A673 (cell line): Measurements from ENCODE around the gene SCARB1. TPM values are rescaled to one million over a fixed set of nuclear protein-coding genes. Genes with fewer than 3 reads are reported as not detected.

Experiments used
- BruUV-seq: library from RNA; stranded (reverse); fragments of 400-500 nt; replicated peaks from 2 replicates; lab custom pipeline; 2021; lab: Mats Ljungman, UMichigan
- CTCF ChIA-PET: fragments of 300-600 bp; sonication (Branson Sonifier 250); formaldehyde crosslinking; loops from one replicate; lab custom pipeline; 2022; ENCODE audit warnings: antibody characterized with exemption; lab: Charles Lee
- POLR2A ChIA-PET: fragments of 300-600 bp; sonication (Branson Sonifier 250); formaldehyde crosslinking; loops from one replicate; lab custom pipeline; 2022; ENCODE audit warnings: antibody characterized with exemption; ENCODE audit not compliant: low non-redundant PET; lab: Charles Lee
- DNase-seq: peaks from one replicate; pipeline ENCODE4 v3.0.0-alpha.2; 2015; ENCODE audit warnings: low spot score
- H3K27ac ChIP-seq: fragments of 200-600 bp; sonication (generic); 2 replicates; pipeline ENCODE4 v1.5.1; 2016; ENCODE audit warnings: mixed run types, low read depth, mild to moderate bottlenecking, mixed read lengths, antibody characterized with exemption, low read length; ENCODE audit not compliant: poor library complexity, severe bottlenecking
- H3K27me3 ChIP-seq: fragments of 200-600 bp; sonication (generic); replicated peaks from 2 replicates; pipeline ENCODE4 v1.6.1; 2017; ENCODE audit warnings: mixed run types, low read depth, mild to moderate bottlenecking, mixed read lengths, antibody characterized with exemption, low read length; ENCODE audit not compliant: insufficient read depth, poor library complexity
- H3K36me3 ChIP-seq: fragments of 200-600 bp; sonication (generic); 2 replicates; pipeline ENCODE4 v1.6.1; 2016; ENCODE audit warnings: mixed run types, mild to moderate bottlenecking, mixed read lengths, antibody characterized with exemption, low read length; ENCODE audit not compliant: insufficient read depth, poor library complexity, severe bottlenecking
- H3K4me1 ChIP-seq: fragments of 200-600 bp; sonication (generic); 2 replicates; pipeline ENCODE4 v1.6.1; 2017; ENCODE audit warnings: mixed run types, mild to moderate bottlenecking, mixed read lengths, antibody characterized with exemption, low read length; ENCODE audit not compliant: insufficient read depth, poor library complexity, severe bottlenecking
- H3K4me3 ChIP-seq: fragments of 200-600 bp; sonication (generic); 2 replicates; pipeline ENCODE4 v1.5.1; 2016; ENCODE audit warnings: low read depth, mixed run types, mild to moderate bottlenecking, mixed read lengths, low read length; ENCODE audit not compliant: poor library complexity, severe bottlenecking
- H3K9me3 ChIP-seq: fragments of 200-600 bp; sonication (generic); 2 replicates; pipeline ENCODE4 v1.6.1; 2016; ENCODE audit warnings: mixed run types, low read depth, mild to moderate bottlenecking, mixed read lengths, antibody characterized with exemption, low read length; ENCODE audit not compliant: poor library complexity, severe bottlenecking
- CTCF ChIP-seq: fragments of 300-800, 200-600 bp; sonication (generic); conservative IDR thresholded peaks from 2 replicates; pipeline ENCODE4 v1.5.1; 2017; ENCODE audit warnings: low read depth, mild to moderate bottlenecking, antibody characterized with exemption, low read length, moderate library complexity, mixed read lengths
- EZH2 ChIP-seq: fragments of 200-600 bp; sonication (generic); IDR thresholded peaks from 2 replicates; pipeline ENCODE4 v1.6.1; 2017; ENCODE audit warnings: borderline replicate concordance, low read depth, mild to moderate bottlenecking, mixed read lengths, antibody characterized with exemption, low read length; ENCODE audit not compliant: poor library complexity, severe bottlenecking
- intact Hi-C: fragments of 100-400 bp; cut with micrococcal nuclease; formaldehyde crosslinking; loops from one replicate; pipeline ENCODE4 v1.10.0; 2022; ENCODE audit not compliant: unreplicated experiment
- total RNA-seq: library from RNA; stranded (reverse); gene quantifications from 2 replicates; pipeline ENCODE4 v1.2.3, GENCODE V29; 2021

Gene SCARB1
- total RNA-seq, 1 experiment from 2014 or later: 74.6 TPM

- Histone ChIP-seq H3K27ac (no peak overlapping the region), H3K4me1 (peaks cover 37% of the 10 kb centered on the region), H3K27me3 (no peaks in the 10 kb centered on the region), H3K4me3 (no peak overlapping the region), H3K9me3 (peaks cover 8% of the 10 kb centered on the region), H3K36me3 (no peaks in the 10 kb centered on the region)
- intact Hi-C loops: loop anchor here (5.0 kb wide), 3 partner anchors 35 to 250 kb away; partner anchors contain the start of gene NCOR2
- ChIA-PET POLR2A (no interaction called here), CTCF (interaction anchor here (0.6 kb wide), 1 partner anchor 735 kb away, joined by 4 read pairs; no protein-coding TSS in a partner anchor)
- no peak for DNase-seq
- no peak for TF ChIP-seq CTCF
- BruUV-seq: no TSS peak
Measured at GRCh38 chr12:124757329-124757728, 106.3 kb downstream of the SCARB1 start.

GRCh38 chr12:124756760-124757159, 106.9 kb downstream of the SCARB1 start:
- CTCF ChIA-PET: interaction anchor here (0.6 kb wide), 1 partner anchor 734 kb away, joined by 4 read pairs; no protein-coding TSS in a partner anchor
- Histone ChIP-seq H3K27me3 (no peaks in the 10 kb centered on the region), H3K27ac (no peak overlapping the region), H3K4me3 (no peak overlapping the region), H3K36me3 (no peaks in the 10 kb centered on the region), H3K4me1 (peaks cover 40% of the 10 kb centered on the region), H3K9me3 (peaks cover 8% of the 10 kb centered on the region)
- intact Hi-C loops: loop anchor here (5.0 kb wide), 3 partner anchors 34 to 249 kb away; partner anchors contain the start of gene NCOR2
- BruUV-seq: no TSS peak
- no peak for TF ChIP-seq CTCF
- no peak for TF ChIP-seq EZH2
- no peak for DNase-seq
- POLR2A ChIA-PET: no interaction called here

GRCh38 chr12:124756166-124756565, 107.5 kb downstream of the SCARB1 start:
- H3K36me3 ChIP-seq: no peaks in the 10 kb centered on the region
- no peak overlapping the region for H3K4me3 ChIP-seq
- POLR2A ChIA-PET: no interaction called here
- no peak overlapping the region for H3K27ac ChIP-seq
- DNase-seq: no peak
- H3K9me3 ChIP-seq: peaks cover 8% of the 10 kb centered on the region
- CTCF ChIA-PET: no interaction called here
- TF ChIP-seq CTCF (no peak), EZH2 (no peak)
- no TSS peak for BruUV-seq
- no peaks in the 10 kb centered on the region for H3K27me3 ChIP-seq
- peaks cover 40% of the 10 kb centered on the region for H3K4me1 ChIP-seq
- intact Hi-C loops: loop anchor here (5.0 kb wide), 3 partner anchors 34 to 249 kb away; partner anchors contain the start of gene NCOR2
